ENCODE data around the gene OVAAL. TPM values are rescaled to one million over a fixed set of nuclear protein-coding genes. Genes with fewer than 3 reads are reported as not detected.

Gene OVAAL
- total and polyA plus RNA-seq, 9 of the 15 experiments (the other 6 are each of a cell fraction or from before 2014, with no cell fraction given), result 0.04 to 0.18 (median 0.08) TPM; not detected in 4

DNA sequence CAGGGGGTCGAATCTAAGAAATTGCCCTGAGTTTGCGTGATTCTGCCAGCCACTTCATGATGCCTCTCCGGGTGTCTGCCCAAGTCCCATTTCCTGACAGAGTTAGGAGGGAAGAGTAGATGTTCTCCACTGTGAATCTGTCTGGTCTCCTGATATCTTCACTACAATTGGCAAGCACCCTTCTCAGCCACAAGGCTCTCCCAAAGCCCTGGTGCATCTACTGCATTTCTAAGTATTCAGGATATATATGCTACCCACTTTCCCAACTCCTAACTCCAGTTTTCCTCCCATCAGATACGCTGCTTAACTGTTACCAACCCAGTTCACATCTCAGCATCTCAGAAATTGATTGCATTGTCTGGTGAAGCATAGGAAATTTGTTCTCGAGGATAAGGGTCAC is 25.9 kb upstream of the OVAAL start:
- WGBS (ENCODE audit: insufficient coverage, low coverage, missing lambda C conversion rate), result 62% methylated on average over 5 of the region's 5 CpGs
- H3K79me2 ChIP-seq (ENCODE audit: control insufficient read depth, insufficient read depth, low read length), result no peaks in the 10 kb centered on the region
- H3K36me3 ChIP-seq (ENCODE audit: control insufficient read depth, insufficient read depth, low read length), result no peaks in the 10 kb centered on the region
- H3K9me3 ChIP-seq (replicated peaks; ENCODE audit: control insufficient read depth, insufficient read depth, low read depth, low read length), result no peaks in the 10 kb centered on the region
- H3K4me2 ChIP-seq (ENCODE audit: insufficient read depth, low read length), result no peak overlapping the region
- H3K4me3 ChIP-seq, result no peak overlapping the region
- DNase-seq (ENCODE audit: extremely low read depth in 1 of 4, low spot score in 3 of 4), result no peak
- in situ Hi-C loops (cut with MboI) (no loop called here), intact Hi-C loops (cut with micrococcal nuclease) (loop anchor here (1.0 to 2.0 kb wide), 5 partner anchors 16 to 327 kb away; partner anchors contain the start of gene XPR1)
- FAIRE-seq, result no peak
- H2AFZ ChIP-seq (ENCODE audit: low read depth, low read length), result peak overlapping the region; percentile 73
- CTCF ChIA-PET (ENCODE audit: low intra/inter-chr PET ratio), result interaction anchor here (1.1 to 4.0 kb wide), 2 partner anchors 17 to 331 kb away, joined by 3 to 54 read pairs; no protein-coding TSS in a partner anchor
- no peaks in the 10 kb centered on the region for H3K27me3 ChIP-seq (ENCODE audit: control insufficient read depth in 2 of 2, insufficient read depth in 2 of 2, low read length in 2 of 2)
- TF ChIP-seq ZNF445 (CRISPR knock-in tag; IDR thresholded peaks at IDR 0.05; ENCODE audit: low read depth), result no peak
- TF ChIP-seq, protein P1, sequence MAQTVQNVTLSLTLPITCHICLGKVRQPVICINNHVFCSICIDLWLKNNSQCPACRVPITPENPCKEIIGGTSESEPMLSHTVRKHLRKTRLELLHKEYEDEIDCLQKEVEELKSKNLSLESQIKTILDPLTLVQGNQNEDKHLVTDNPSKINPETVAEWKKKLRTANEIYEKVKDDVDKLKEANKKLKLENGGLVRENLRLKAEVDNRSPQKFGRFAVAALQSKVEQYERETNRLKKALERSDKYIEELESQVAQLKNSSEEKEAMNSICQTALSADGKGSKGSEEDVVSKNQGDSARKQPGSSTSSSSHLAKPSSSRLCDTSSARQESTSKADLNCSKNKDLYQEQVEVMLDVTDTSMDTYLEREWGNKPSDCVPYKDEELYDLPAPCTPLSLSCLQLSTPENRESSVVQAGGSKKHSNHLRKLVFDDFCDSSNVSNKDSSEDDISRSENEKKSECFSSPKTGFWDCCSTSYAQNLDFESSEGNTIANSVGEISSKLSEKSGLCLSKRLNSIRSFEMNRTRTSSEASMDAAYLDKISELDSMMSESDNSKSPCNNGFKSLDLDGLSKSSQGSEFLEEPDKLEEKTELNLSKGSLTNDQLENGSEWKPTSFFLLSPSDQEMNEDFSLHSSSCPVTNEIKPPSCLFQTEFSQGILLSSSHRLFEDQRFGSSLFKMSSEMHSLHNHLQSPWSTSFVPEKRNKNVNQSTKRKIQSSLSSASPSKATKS (CRISPR knock-in tag; IDR thresholded peaks at IDR 0.05), result no peak
- no peak for TF ChIP-seq POLR2G (IDR thresholded peaks at IDR 0.05; ENCODE audit: low read depth, low read length)
- no peak for TF ChIP-seq TBP (optimal IDR thresholded peaks at IDR 0.05; ENCODE audit: low read depth, low read length)
- TF ChIP-seq ZNF263 (CRISPR knock-in tag; IDR thresholded peaks at IDR 0.05; ENCODE audit: borderline replicate concordance), result no peak
- no peak for TF ChIP-seq NR2C2 (CRISPR knock-in tag; IDR thresholded peaks at IDR 0.05)
- no peak for TF ChIP-seq NR2C2 (tag; IDR thresholded peaks at IDR 0.05)
- TF ChIP-seq ZNF398 (CRISPR knock-in tag; IDR thresholded peaks at IDR 0.05), result no peak
- POLR2A ChIA-PET, result no interaction called here
- H4K20me1 ChIP-seq (replicated peaks; ENCODE audit: control insufficient read depth, insufficient read depth, low read length), result no peaks in the 10 kb centered on the region
- peak; percentile 51 for ATAC-seq
- H3K27ac ChIP-seq (ENCODE audit: extremely low read depth, low read depth, low read length), result no peak overlapping the region
- BruUV-seq (replicated peaks), result no TSS peak
- peaks cover 0 to 10% of the 10 kb centered on the region in 2 experiments; a peak in 2 of 5 replicates for H3K4me1 ChIP-seq (replicated peaks in 1 of 2; ENCODE audit: control insufficient read depth in 2 of 2, insufficient read depth in 2 of 2, low read length in 2 of 2)
- no peaks in the 10 kb centered on the region for H3K9me1 ChIP-seq (ENCODE audit: control insufficient read depth, insufficient read depth, low read length)
- no peak overlapping the region; a peak in 1 of 4 replicates for H3K9ac ChIP-seq (ENCODE audit: insufficient read depth in 1 of 2, low read depth in 2 of 2, low read length in 2 of 2)
